ENCODE results near the gene CNKSR1.

Gene CNKSR1

GRCh38 chr1:26154750-26155149 lies 22.5 kb upstream of the CNKSR1 start:
- H3K36me3 ChIP-seq (replicated peaks in 1 of 2; ENCODE audit: control insufficient read depth in 2 of 2, insufficient read depth in 2 of 2, low read length in 2 of 2): no peaks in the 10 kb centered on the region
- peak overlapping the region; percentile 89 for H2BK120ac ChIP-seq (ENCODE audit: low read depth, low read length)
- H3K27ac ChIP-seq (replicated peaks; ENCODE audit: low read length): no peak overlapping the region
- no peak overlapping the region for H3K9ac ChIP-seq (ENCODE audit: low read depth, low read length, poor library complexity)
- no peak overlapping the region for H2BK15ac ChIP-seq (ENCODE audit: low read length)
- no peak overlapping the region for H2BK5ac ChIP-seq (ENCODE audit: low read length)
- no peak for DNase-seq (ENCODE audit: low spot score)
- peak overlapping the region; percentile 87 for H2AFZ ChIP-seq (ENCODE audit: low read length)
- H3K4ac ChIP-seq (ENCODE audit: low read length): no peak overlapping the region
- no peak overlapping the region for H2BK12ac ChIP-seq (ENCODE audit: low read length)
- H4K8ac ChIP-seq (ENCODE audit: low read depth, low read length): no peak overlapping the region
- no peak overlapping the region for H4K91ac ChIP-seq (ENCODE audit: low read depth, low read length, poor library complexity)
- H3K9me3 ChIP-seq (replicated peaks in 1 of 2; ENCODE audit: control insufficient read depth in 2 of 2, insufficient read depth in 1 of 2, low read depth in 1 of 2, low read length in 2 of 2): no peaks in the 10 kb centered on the region
- peak overlapping the region; percentile 57 for H2AK5ac ChIP-seq (ENCODE audit: low read depth, low read length)
- H3K18ac ChIP-seq (ENCODE audit: low read length): peak overlapping the region; percentile 50
- no peak overlapping the region for H3K23ac ChIP-seq (ENCODE audit: low read depth, low read length, poor library complexity)
- H3K4me3 ChIP-seq (ENCODE audit: low read length in 2 of 2): peak overlapping the region in 1 of 2 donors; percentile 27
- peaks cover 36 to 46% of the 10 kb centered on the region in 2 donors for H3K4me1 ChIP-seq (ENCODE audit: control insufficient read depth in 2 of 2, insufficient read depth in 1 of 2, low read depth in 1 of 2, low read length in 2 of 2)
- no CpG with 5 or more reads among the region's 9 CpGs for WGBS, 2 donors (ENCODE audit: extremely low coverage in 2 of 2, insufficient read length in 2 of 2, insufficient replicate concordance in 1 of 2)
- no peaks in the 10 kb centered on the region for H3K79me1 ChIP-seq (ENCODE audit: low read depth, low read length)
- H3K27me3 ChIP-seq (ENCODE audit: control insufficient read depth in 3 of 3, insufficient read depth in 3 of 3, low read depth in 1 of 3, low read length in 3 of 3): peaks cover 0 to 22% (median 12%) of the 10 kb centered on the region in 3 experiments
- peak overlapping the region; percentile 60 for H3K4me2 ChIP-seq (ENCODE audit: insufficient read depth, low read length, poor library complexity, severe bottlenecking)
- H3K14ac ChIP-seq (ENCODE audit: low read length): no peak overlapping the region

GRCh38 chr1:26155370-26156284 lies 21.7 kb upstream of the CNKSR1 start:
- peaks cover 0 to 16% (median 12%) of the 10 kb centered on the region in 3 experiments for H3K27me3 ChIP-seq (ENCODE audit: control insufficient read depth in 3 of 3, insufficient read depth in 3 of 3, low read depth in 1 of 3, low read length in 3 of 3)
- peak overlapping the region; percentile 42 for H2BK15ac ChIP-seq (ENCODE audit: low read length)
- H2BK5ac ChIP-seq (ENCODE audit: low read length): no peak overlapping the region
- no peak overlapping the region for H3K4ac ChIP-seq (ENCODE audit: low read length)
- WGBS, 2 donors (ENCODE audit: extremely low coverage in 2 of 2, insufficient read length in 2 of 2, insufficient replicate concordance in 1 of 2): no CpG with 5 or more reads among the region's 21 CpGs
- peak overlapping the region; percentile 80 for H2BK12ac ChIP-seq (ENCODE audit: low read length)
- H3K36me3 ChIP-seq (replicated peaks in 1 of 2; ENCODE audit: control insufficient read depth in 2 of 2, insufficient read depth in 2 of 2, low read length in 2 of 2): no peaks in the 10 kb centered on the region
- peaks cover 36 to 46% of the 10 kb centered on the region in 2 donors for H3K4me1 ChIP-seq (ENCODE audit: control insufficient read depth in 2 of 2, insufficient read depth in 1 of 2, low read depth in 1 of 2, low read length in 2 of 2)
- no peak overlapping the region for H3K27ac ChIP-seq (replicated peaks; ENCODE audit: low read length)
- peak overlapping the region; percentile 60 for H3K4me2 ChIP-seq (ENCODE audit: insufficient read depth, low read length, poor library complexity, severe bottlenecking)
- H3K79me1 ChIP-seq (ENCODE audit: low read depth, low read length): no peaks in the 10 kb centered on the region
- DNase-seq (ENCODE audit: low spot score): no peak
- H2AK5ac ChIP-seq (ENCODE audit: low read depth, low read length): peak overlapping the region; percentile 57
- H3K9ac ChIP-seq (ENCODE audit: low read depth, low read length, poor library complexity): peak overlapping the region; percentile 63
- H3K14ac ChIP-seq (ENCODE audit: low read length): peak overlapping the region; percentile 66
- no peak overlapping the region for H4K8ac ChIP-seq (ENCODE audit: low read depth, low read length)
- H2BK120ac ChIP-seq (ENCODE audit: low read depth, low read length): no peak overlapping the region
- H4K91ac ChIP-seq (ENCODE audit: low read depth, low read length, poor library complexity): no peak overlapping the region
- peak overlapping the region in 1 of 2 donors; percentile 27 for H3K4me3 ChIP-seq (ENCODE audit: low read length in 2 of 2)
- peak overlapping the region; percentile 87 for H2AFZ ChIP-seq (ENCODE audit: low read length)
- peak overlapping the region; percentile 1 for H3K23ac ChIP-seq (ENCODE audit: low read depth, low read length, poor library complexity)
- H3K9me3 ChIP-seq (replicated peaks in 1 of 2; ENCODE audit: control insufficient read depth in 2 of 2, insufficient read depth in 1 of 2, low read depth in 1 of 2, low read length in 2 of 2): no peaks in the 10 kb centered on the region
- H3K18ac ChIP-seq (ENCODE audit: low read length): peak overlapping the region; percentile 81

DNA sequence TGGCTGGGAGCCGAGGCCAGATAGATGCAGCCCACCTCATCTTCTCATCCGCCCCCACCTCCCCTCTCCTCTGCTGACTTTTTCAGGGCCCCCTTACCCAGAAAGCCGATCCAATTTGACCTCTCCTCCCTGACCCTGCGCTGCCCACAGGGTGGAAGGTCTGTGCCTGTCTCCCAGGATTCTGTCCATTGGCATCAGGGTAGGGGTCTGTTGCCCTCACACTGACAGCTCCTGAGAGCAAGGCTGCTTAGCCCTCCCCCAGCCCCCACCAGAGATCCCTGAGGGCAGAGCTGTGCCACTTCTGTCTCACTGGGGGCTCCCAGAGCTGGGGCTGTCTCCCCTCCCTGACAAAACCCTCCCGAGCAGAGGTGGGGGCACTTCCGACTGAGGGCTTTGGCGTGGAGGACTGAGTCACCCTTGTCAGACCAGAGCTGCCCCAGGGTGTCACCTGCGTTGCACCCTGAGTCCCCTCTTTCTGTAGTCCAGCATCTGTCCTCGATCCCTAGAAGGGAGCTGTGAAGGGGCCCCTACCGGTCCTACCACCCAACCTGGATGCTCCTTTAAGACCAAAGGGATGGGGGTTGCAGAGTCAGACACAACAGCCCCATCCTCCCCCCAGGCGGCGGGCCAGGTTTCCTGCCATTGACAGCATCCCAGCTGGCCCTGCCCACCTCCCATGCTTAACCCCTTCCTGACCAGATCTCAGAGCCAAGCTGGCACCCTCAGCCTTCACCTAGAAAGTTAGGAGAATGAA lies 20.8 kb upstream of the CNKSR1 start:
- Histone ChIP-seq H2BK120ac (ENCODE audit: low read depth, low read length) (peak overlapping the region; percentile 27), H3K4me2 (ENCODE audit: insufficient read depth, low read length, poor library complexity, severe bottlenecking) (peak overlapping the region; percentile 50), H2AK5ac (ENCODE audit: low read depth, low read length) (no peak overlapping the region), H3K27me3 (ENCODE audit: control insufficient read depth in 3 of 3, insufficient read depth in 3 of 3, low read depth in 1 of 3, low read length in 3 of 3) (peaks cover 0 to 19% (median 14%) of the 10 kb centered on the region in 3 experiments), H2AFZ (ENCODE audit: low read length) (peak overlapping the region; percentile 70), H4K91ac (ENCODE audit: low read depth, low read length, poor library complexity) (no peak overlapping the region), H4K8ac (ENCODE audit: low read depth, low read length) (no peak overlapping the region), H3K14ac (ENCODE audit: low read length) (no peak overlapping the region), H3K79me1 (ENCODE audit: low read depth, low read length) (no peaks in the 10 kb centered on the region), H3K4ac (ENCODE audit: low read length) (no peak overlapping the region), H3K27ac (replicated peaks; ENCODE audit: low read length) (no peak overlapping the region), H2BK15ac (ENCODE audit: low read length) (peak overlapping the region; percentile 42), H3K9ac (ENCODE audit: low read depth, low read length, poor library complexity) (no peak overlapping the region), H2BK12ac (ENCODE audit: low read length) (no peak overlapping the region), H3K18ac (ENCODE audit: low read length) (peak overlapping the region; percentile 81), H3K4me3 (ENCODE audit: low read length in 2 of 2) (no peak overlapping the region), H3K4me1 (ENCODE audit: control insufficient read depth in 2 of 2, insufficient read depth in 1 of 2, low read depth in 1 of 2, low read length in 2 of 2) (peaks cover 42 to 50% of the 10 kb centered on the region in 2 donors), H3K9me3 (replicated peaks in 1 of 2; ENCODE audit: control insufficient read depth in 2 of 2, insufficient read depth in 1 of 2, low read depth in 1 of 2, low read length in 2 of 2) (no peaks in the 10 kb centered on the region), H3K23ac (ENCODE audit: low read depth, low read length, poor library complexity) (no peak overlapping the region), H2BK5ac (ENCODE audit: low read length) (no peak overlapping the region), H3K36me3 (replicated peaks in 1 of 2; ENCODE audit: control insufficient read depth in 2 of 2, insufficient read depth in 2 of 2, low read length in 2 of 2) (no peaks in the 10 kb centered on the region)
- WGBS, 2 donors (ENCODE audit: extremely low coverage in 2 of 2, insufficient read length in 2 of 2, insufficient replicate concordance in 1 of 2): no CpG with 5 or more reads among the region's 12 CpGs
- DNase-seq (ENCODE audit: low spot score): no peak
